H1 (cell line): ENCODE data around the gene CDYL2. TPM values are rescaled to one million over a fixed set of nuclear protein-coding genes. Genes with fewer than 3 reads are reported as not detected.

ENCODE experiments used
- CTCF ChIA-PET: fragments of 300-600 bp; sonication (Branson Sonifier 250); formaldehyde crosslinking; loops from one replicate; lab custom pipeline; 2021; ENCODE audit not compliant: partially characterized antibody; lab: Charles Lee
- POLR2A ChIA-PET: fragments of 300-600 bp; sonication (Branson Sonifier 250); formaldehyde crosslinking; loops from one replicate; lab custom pipeline; 2021; ENCODE audit warnings: inconsistent platforms; ENCODE audit not compliant: partially characterized antibody; lab: Charles Lee
- DNase-seq, 2 experiments: peaks; one replicate each; pipeline versions ENCODE4 v3.0.0 to v3.0.0-alpha.2; 2010 to 2022; ENCODE audit warnings: low spot score in 2 of 2, low read depth in 1 of 2, mixed read lengths in 1 of 2
- FAIRE-seq: peaks from 2 replicates; lab custom pipeline; 2011; peaks lifted over from hg19 to GRCh38; lab: Jason Lieb, UNC
- H2AFZ ChIP-seq: 2 replicates; pipeline ENCODE4 v1.8.1; 2012; ENCODE audit warnings: low read length, inconsistent platforms
- H2AK5ac ChIP-seq: 2 replicates; pipeline ENCODE4 v1.6.1; 2013; ENCODE audit warnings: low read depth, low read length
- H2BK120ac ChIP-seq: replicated peaks from 2 replicates; pipeline ENCODE3; 2013; ENCODE audit warnings: low read depth, low read length, inconsistent platforms
- H2BK12ac ChIP-seq: 2 replicates; pipeline ENCODE4 v1.6.1; 2013; ENCODE audit warnings: low read depth, low read length
- H2BK15ac ChIP-seq: 2 replicates; pipeline ENCODE4 v1.6.1; 2013; ENCODE audit warnings: low read length
- H2BK20ac ChIP-seq: 2 replicates; pipeline ENCODE4 v1.6.1; 2013; ENCODE audit warnings: low read length
- H2BK5ac ChIP-seq: 2 replicates; pipeline ENCODE4 v1.6.1; 2013; ENCODE audit warnings: low read depth, low read length
- H3K14ac ChIP-seq: 2 replicates; pipeline ENCODE4 v1.6.1; 2013; ENCODE audit warnings: inconsistent platforms; ENCODE audit not compliant: insufficient read length
- H3K18ac ChIP-seq: 2 replicates; pipeline ENCODE4 v1.6.1; 2013; ENCODE audit warnings: low read length; ENCODE audit errors: extremely low read depth
- H3K23ac ChIP-seq: 2 replicates; pipeline ENCODE4 v1.6.1; 2013; ENCODE audit warnings: inconsistent platforms; ENCODE audit not compliant: insufficient read length
- H3K23me2 ChIP-seq: 2 replicates; pipeline ENCODE4 v1.6.1; 2013; ENCODE audit warnings: low read depth, low read length
- H3K27ac ChIP-seq: 2 replicates; pipeline ENCODE4 v1.6.1; 2011; ENCODE audit warnings: low read depth, low read length, inconsistent platforms
- H3K27me3 ChIP-seq, 4 experiments: replicated peaks in 1 of 4; 1 replicate in 1 of 4; 2 replicates in 3 of 4; pipeline versions ENCODE4 v1.6.1 to v1.8.1; 2011 to 2013; ENCODE audit warnings: low read length in 3 of 4, mild to moderate bottlenecking in 3 of 4, inconsistent platforms in 2 of 4, mixed read lengths in 2 of 4, moderate library complexity in 1 of 4; ENCODE audit not compliant: control insufficient read depth in 3 of 4, insufficient read depth in 3 of 4; ENCODE audit errors: extremely low read depth in 1 of 4
- H3K36me3 ChIP-seq, 4 experiments: 2 replicates each; pipeline versions ENCODE4 v1.6.1 to v1.8.1; 2011 to 2013; ENCODE audit warnings: mild to moderate bottlenecking in 4 of 4, low read length in 3 of 4, moderate library complexity in 2 of 4, control low read depth in 1 of 4, inconsistent platforms in 1 of 4; ENCODE audit not compliant: insufficient read depth in 4 of 4, control insufficient read depth in 2 of 4
- H3K4ac ChIP-seq: replicated peaks from 2 replicates; pipeline ENCODE3; 2013; ENCODE audit warnings: low read length, low read depth, mixed read lengths, inconsistent platforms; ENCODE audit not compliant: insufficient read length
- H3K4me1 ChIP-seq, 4 experiments: replicated peaks in 1 of 4; 1 replicate in 1 of 4; 2 replicates in 3 of 4; pipeline versions ENCODE4 v1.6.1 to v1.8.1; 2011 to 2013; ENCODE audit warnings: low read length in 3 of 4, inconsistent platforms in 2 of 4, mixed read lengths in 1 of 4; ENCODE audit not compliant: insufficient read depth in 4 of 4, control insufficient read depth in 3 of 4
- H3K4me2 ChIP-seq, 2 experiments: 2 replicates each; pipeline versions ENCODE4 v1.6.1 to v1.8.1; 2011 to 2013; ENCODE audit warnings: low read depth in 2 of 2, low read length in 2 of 2, control low read depth in 1 of 2, inconsistent platforms in 1 of 2, mild to moderate bottlenecking in 1 of 2; ENCODE audit not compliant: insufficient read depth in 1 of 2
- H3K4me3 ChIP-seq, 4 experiments: fragments of 200-600, 300-600 bp in 1 of 4; sonication (generic), shearing (Covaris generic), sonication (Bioruptor Twin) in 1 of 4; 2 replicates each; pipeline versions ENCODE4 v1.5.1 to v1.8.1; 2011 to 2016; ENCODE audit warnings: low read length in 4 of 4, low read depth in 3 of 4, control low read depth in 2 of 4, inconsistent platforms in 2 of 4, mild to moderate bottlenecking in 2 of 4, mixed read lengths in 1 of 4, moderate library complexity in 1 of 4; ENCODE audit not compliant: insufficient read depth in 2 of 4; ENCODE audit errors: extremely low read depth in 1 of 4
- H3K56ac ChIP-seq: replicated peaks from 2 replicates; pipeline ENCODE3; 2013; ENCODE audit warnings: low read depth, mild to moderate bottlenecking, mixed read lengths, low read length, inconsistent platforms; ENCODE audit not compliant: insufficient read length
- H3K79me1 ChIP-seq: 2 replicates; pipeline ENCODE4 v1.6.1; 2013; ENCODE audit warnings: low read depth, low read length, control low read depth
- H3K79me2 ChIP-seq, 2 experiments: 2 replicates each; pipeline versions ENCODE4 v1.6.1 to v1.8.1; 2012 to 2013; ENCODE audit warnings: low read length in 2 of 2, mild to moderate bottlenecking in 2 of 2, inconsistent platforms in 1 of 2; ENCODE audit not compliant: insufficient read depth in 2 of 2, control insufficient read depth in 1 of 2
- H3K9ac ChIP-seq, 4 experiments: replicated peaks in 1 of 4; 1 replicate in 1 of 4; 2 replicates in 3 of 4; pipeline versions ENCODE4 v1.6.1 to v1.8.1; 2011 to 2013; ENCODE audit warnings: low read depth in 3 of 4, low read length in 3 of 4, control low read depth in 2 of 4, mild to moderate bottlenecking in 2 of 4, moderate library complexity in 2 of 4, inconsistent platforms in 1 of 4; ENCODE audit errors: extremely low read depth in 1 of 4
- H3K9me3 ChIP-seq, 2 experiments: 2 replicates each; pipeline versions ENCODE4 v1.6.1 to v1.8.1; 2012 to 2013; ENCODE audit warnings: mild to moderate bottlenecking in 2 of 2, moderate library complexity in 2 of 2, control low read depth in 1 of 2, inconsistent platforms in 1 of 2, low read depth in 1 of 2, low read length in 1 of 2, mixed read lengths in 1 of 2; ENCODE audit not compliant: insufficient read depth in 2 of 2
- H4K20me1 ChIP-seq, 2 experiments: replicated peaks in 1 of 2; 2 replicates each; pipeline versions ENCODE3 to v1.8.1; 2011 to 2013; ENCODE audit warnings: inconsistent platforms in 2 of 2, low read length in 2 of 2, mild to moderate bottlenecking in 1 of 2; ENCODE audit not compliant: insufficient read depth in 2 of 2, control insufficient read depth in 1 of 2
- H4K5ac ChIP-seq: 2 replicates; pipeline ENCODE4 v1.6.1; 2013; ENCODE audit warnings: low read length, low read depth, mixed read lengths, inconsistent platforms; ENCODE audit not compliant: insufficient read length
- H4K8ac ChIP-seq: 2 replicates; pipeline ENCODE4 v1.8.0; 2013; ENCODE audit warnings: mild to moderate bottlenecking, moderate library complexity, low read length, inconsistent platforms; ENCODE audit not compliant: insufficient read depth; ENCODE audit errors: extremely low read depth
- H4K91ac ChIP-seq: replicated peaks from 2 replicates; pipeline ENCODE3; 2013; ENCODE audit warnings: low read length, mixed read lengths, inconsistent platforms; ENCODE audit not compliant: insufficient read length
- ASH2L ChIP-seq: fragments of 200-600, 300-600 bp; sonication (generic); IDR thresholded peaks from one replicate; pipeline ENCODE4 v1.7.1; 2017; ENCODE audit warnings: low read length
- BCL11A ChIP-seq, 2 experiments: IDR thresholded peaks; one replicate each; pipeline ENCODE4 v1.6.1; 2011; ENCODE audit warnings: low read depth in 2 of 2, low read length in 2 of 2, mild to moderate bottlenecking in 2 of 2
- CHD2 ChIP-seq: IDR thresholded peaks from 2 replicates; pipeline ENCODE4 v1.6.1; 2012; ENCODE audit warnings: low read length, improper control_type of control experiment
- CTBP2 ChIP-seq: IDR thresholded peaks from 2 replicates; pipeline ENCODE4 v1.7.0; 2011; ENCODE audit warnings: borderline replicate concordance, mild to moderate bottlenecking, moderate library complexity, mixed read lengths, low read length; ENCODE audit not compliant: insufficient read depth, insufficient read length
- KDM4A ChIP-seq: IDR thresholded peaks from one replicate; pipeline ENCODE4 v1.7.1; 2012; ENCODE audit warnings: low read depth, mild to moderate bottlenecking, moderate library complexity, low read length, inconsistent platforms; ENCODE audit not compliant: severe bottlenecking
- KDM5A ChIP-seq: fragments of 200-600 bp; IDR thresholded peaks from 2 replicates; pipeline ENCODE4 v1.7.1; 2012; ENCODE audit warnings: mild to moderate bottlenecking, low read length, inconsistent platforms, mixed read lengths
- MAX ChIP-seq: IDR thresholded peaks from 2 replicates; pipeline ENCODE4 v1.6.1; 2012; ENCODE audit warnings: inconsistent platforms
- NANOG ChIP-seq: IDR thresholded peaks from 2 replicates; pipeline ENCODE4 v1.6.1; 2011; ENCODE audit warnings: low read length, low read depth, mild to moderate bottlenecking, inconsistent platforms; ENCODE audit not compliant: insufficient read depth, poor library complexity, severe bottlenecking
- SAP30 ChIP-seq: fragments of 300-600 bp; sonication (generic); IDR thresholded peaks from 2 replicates; pipeline ENCODE4 v1.7.1; 2012; ENCODE audit warnings: low read length, moderate library complexity, mild to moderate bottlenecking, inconsistent platforms; ENCODE audit not compliant: insufficient read depth, insufficient replicate concordance
- WGBS, 2 experiments: shearing (Covaris generic) in 1 of 2; methylation state at CpG; one replicate each; pipeline versions ENCODE4 v1.1.6 to v1.1.7; 2013 to 2015; ENCODE audit warnings: low lambda C conversion rate in 2 of 2, mixed read lengths in 2 of 2, inconsistent platforms in 1 of 2, low coverage in 1 of 2, missing lambda C conversion rate in 1 of 2; ENCODE audit not compliant: insufficient replicate concordance in 2 of 2, insufficient coverage in 1 of 2, insufficient read length in 1 of 2; ENCODE audit errors: extremely low coverage in 1 of 2, missing lambda C conversion rate in 1 of 2; 5-methylcytosine and 5-hydroxymethylcytosine counted together
- polyA plus RNA-seq, 7 experiments: library from polyadenylated mRNA; depleted of rRNA in 3 of 7; stranded (reverse) in 5 of 7; unstranded in 2 of 7; fragments of >200 nt in 5 of 7; fragments of 200-250 nt in 2 of 7; gene quantifications; 1 replicate in 5 of 7; 2 replicates in 1 of 7; 4 replicates in 1 of 7; pipeline versions ENCODE4 v1.2.1 to v1.2.3, GENCODE V29; 2011 to 2013; ENCODE audit warnings: missing spikeins in 2 of 7, mixed read lengths in 2 of 7
- total RNA-seq: library from RNA; stranded (reverse); fragmentation: NEBNext Ultra II Directional; extraction: Animal tissue kit (Norgen Biotek cat#: 25700); gene quantifications from 2 replicates; pipeline ENCODE4 v1.2.1, GENCODE V29; 2021

The CDYL2 gene
- total and polyA plus RNA-seq, 2 of the 8 experiments (the other 6 are each of a cell fraction or from before 2014, with no cell fraction given): 0.33 to 5.3 TPM

- H3K56ac ChIP-seq: no peak overlapping the region
- no peaks in the 10 kb centered on the region for H3K36me3 ChIP-seq
- peak overlapping the region in 1 of 4 experiments; percentile 31; a peak in 2 of 7 replicates for H3K9ac ChIP-seq
- TF ChIP-seq NANOG: no peak
- TF ChIP-seq KDM4A: peak; percentile 61
- peak; percentile 49; the same call in 1 of the 2 replicates for TF ChIP-seq MAX
- no peak for TF ChIP-seq CHD2
- TF ChIP-seq CTBP2: no peak
- TF ChIP-seq KDM5A: no peak
- no peak for TF ChIP-seq SAP30
- TF ChIP-seq BCL11A (IDR thresholded peaks at IDR 0.05; ENCODE audit: low read depth in 2 of 2, low read length in 2 of 2): no peak
- TF ChIP-seq ASH2L: peak; percentile 42
- H2BK20ac ChIP-seq: no peak overlapping the region
- H3K79me2 ChIP-seq: no peaks in the 10 kb centered on the region
- peaks cover 0 to 3% of the 10 kb centered on the region in 2 experiments; a peak in 1 of 4 replicates for H3K9me3 ChIP-seq
- no peak overlapping the region for H2BK120ac ChIP-seq
- no peak overlapping the region for H2BK15ac ChIP-seq
- no peak overlapping the region for H4K91ac ChIP-seq
- DNase-seq: peak in 1 of 2 experiments; percentile 65
- H3K4ac ChIP-seq: no peak overlapping the region
- ChIA-PET CTCF (no interaction called here), POLR2A (no interaction called here)
- H3K23ac ChIP-seq: no peak overlapping the region
- H3K4me1 ChIP-seq: no peaks in the 10 kb centered on the region; a peak in 1 of 7 replicates
- H3K18ac ChIP-seq: peak overlapping the region; percentile 66; the same call in 1 of the 2 replicates
- 4% methylated on average over 18 of the region's 80 CpGs; no CpG with 5 or more reads in 1 of the 2 experiments for WGBS, 2 experiments
- H2AK5ac ChIP-seq: no peak overlapping the region
- peak overlapping the region; percentile 81; the same call in 1 of the 2 replicates for H2AFZ ChIP-seq
- H2BK5ac ChIP-seq: no peak overlapping the region
- no peak overlapping the region for H3K14ac ChIP-seq
- no peaks in the 10 kb centered on the region for H3K79me1 ChIP-seq
- H4K20me1 ChIP-seq: no peaks in the 10 kb centered on the region
- no peak overlapping the region for H3K27ac ChIP-seq
- FAIRE-seq: no peak
- no peak overlapping the region for H2BK12ac ChIP-seq
- H3K27me3 ChIP-seq: peaks cover 3 to 27% (median 16%) of the 10 kb centered on the region in 4 experiments
- peak overlapping the region; percentile 87; the same call in 1 of the 2 replicates for H4K8ac ChIP-seq
- H3K4me3 ChIP-seq: peak overlapping the region; percentile 45 to 82 (median 58); a peak in 7 of 8 replicates
- no peaks in the 10 kb centered on the region; the same call in 1 of the 2 replicates for H3K23me2 ChIP-seq
- H4K5ac ChIP-seq: no peak overlapping the region
- H3K4me2 ChIP-seq: peak overlapping the region; percentile 74 to 96
Measured at GRCh38 chr16:80804056-80804525, 307 bp downstream of the CDYL2 start.
